Cerebellar nuclear complex (tissue), 1 donor: ENCODE data around the gene COL4A1.

Source experiments
- DNase-seq, 2 experiments: peaks; one replicate each; lab custom pipeline; 2025; lab: John Stamatoyannopoulos, UW

The COL4A1 gene

DNA sequence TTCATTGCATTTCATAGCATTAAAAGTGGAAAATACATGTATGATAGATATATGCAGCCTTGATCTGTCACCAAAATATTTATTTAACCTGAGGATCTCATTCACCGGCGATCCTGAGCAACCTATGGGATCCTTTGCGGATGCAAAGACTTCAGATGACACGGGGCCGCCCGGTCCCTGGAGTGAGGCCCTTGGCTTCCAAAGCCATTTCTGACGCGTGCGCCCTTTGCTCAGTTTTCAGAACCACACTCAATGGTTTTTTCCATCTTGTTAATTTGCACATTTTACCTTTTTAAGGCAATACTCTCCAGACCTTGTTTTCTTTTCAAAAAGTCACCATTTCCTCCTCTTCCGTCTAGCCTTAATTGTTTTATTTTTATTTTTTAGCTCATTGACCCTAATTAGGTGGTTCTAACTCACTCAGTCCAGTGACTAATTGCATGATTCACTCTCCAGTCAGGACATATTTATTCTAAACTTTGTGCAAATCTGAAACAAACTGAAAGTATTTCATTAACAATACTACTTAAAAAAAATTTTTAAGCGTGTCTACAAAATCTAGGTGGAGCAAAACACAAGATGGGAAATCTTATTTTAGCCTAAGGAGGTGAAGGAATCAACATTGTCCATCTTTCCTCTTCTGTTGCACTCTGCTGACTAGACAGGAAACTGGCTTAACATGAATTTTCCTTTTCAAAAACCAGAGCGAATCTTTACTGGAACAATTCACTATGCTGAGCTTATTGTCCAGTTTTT lies 47.9 kb downstream of the COL4A1 start:
- DNase-seq: no peak

GRCh38 chr13:110257408-110257807 lies 49.5 kb downstream of the COL4A1 start:
- DNase-seq: no peak

- DNase-seq: no peak
Observed at GRCh38 chr13:110256126-110256905, 50.6 kb downstream of the COL4A1 start.

DNA sequence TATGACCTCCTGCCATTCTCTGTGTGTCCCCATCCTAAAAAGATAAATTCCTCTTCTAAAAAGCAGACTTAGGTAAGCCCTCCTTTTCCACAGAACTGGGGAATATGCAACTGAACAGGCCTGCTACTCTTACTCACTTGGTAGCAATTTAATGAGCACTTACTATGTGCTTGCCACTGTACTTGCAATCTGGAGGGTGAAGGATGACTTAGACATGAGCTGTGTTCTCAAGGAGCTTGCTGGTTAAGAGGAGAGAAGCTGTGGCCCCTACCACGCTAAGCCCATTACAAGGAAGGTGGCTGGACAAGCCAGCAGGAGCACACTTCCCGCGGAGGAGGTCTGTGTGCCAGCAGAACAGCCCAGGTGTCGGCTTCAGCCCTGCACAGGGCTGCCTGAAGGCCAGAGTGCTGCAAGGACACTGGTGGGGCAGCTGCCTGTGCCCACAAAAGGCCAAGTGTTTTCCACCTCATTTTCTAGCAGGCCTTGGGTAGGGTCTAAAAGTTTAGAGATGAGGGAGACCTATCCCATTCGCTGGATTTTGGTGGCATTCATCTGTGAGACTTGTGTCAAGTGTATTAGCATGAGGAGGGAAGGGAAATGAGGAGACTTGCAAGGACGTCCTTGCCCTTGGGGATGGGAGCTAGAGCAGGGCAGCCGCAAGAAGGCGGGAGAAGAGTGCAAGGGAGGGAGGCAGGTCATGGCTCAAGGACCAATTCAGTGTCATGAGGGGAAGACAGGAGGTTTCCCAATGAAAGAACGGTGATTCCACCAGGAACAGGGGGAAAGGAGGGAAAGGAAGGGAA lies 52.0 kb downstream of the COL4A1 start:
- no peak for DNase-seq

DNA sequence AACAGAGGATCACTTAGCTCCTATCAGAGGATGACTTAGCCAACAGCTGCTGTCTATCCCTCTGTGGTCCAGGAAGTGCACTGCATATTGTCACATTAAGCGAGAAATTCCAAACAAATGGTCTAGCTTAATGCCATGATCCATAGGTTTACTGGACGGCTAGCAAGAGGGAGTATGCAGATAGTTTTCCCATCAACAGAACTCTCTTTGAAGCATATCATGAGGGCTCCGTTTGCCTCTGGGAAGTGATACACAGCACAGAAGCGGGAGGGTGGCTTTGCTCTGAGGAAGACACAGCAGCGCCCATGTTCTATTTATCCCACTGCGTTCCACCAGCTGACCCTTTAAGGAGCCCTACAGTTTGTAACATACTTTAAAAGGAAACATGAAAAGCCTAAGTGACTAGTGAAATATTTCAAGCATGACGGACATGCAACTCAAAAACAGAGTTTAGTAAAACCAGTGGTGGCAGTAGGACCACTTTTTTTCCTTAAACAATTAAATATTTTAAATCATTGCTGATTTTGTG lies 52.7 kb downstream of the COL4A1 start:
- no peak for DNase-seq

- no peak for DNase-seq
Observed at GRCh38 chr13:110251193-110251819, 55.7 kb downstream of the COL4A1 start.

GRCh38 chr13:110250258-110250891 lies 56.6 kb downstream of the COL4A1 start:
- DNase-seq: no peak

DNA sequence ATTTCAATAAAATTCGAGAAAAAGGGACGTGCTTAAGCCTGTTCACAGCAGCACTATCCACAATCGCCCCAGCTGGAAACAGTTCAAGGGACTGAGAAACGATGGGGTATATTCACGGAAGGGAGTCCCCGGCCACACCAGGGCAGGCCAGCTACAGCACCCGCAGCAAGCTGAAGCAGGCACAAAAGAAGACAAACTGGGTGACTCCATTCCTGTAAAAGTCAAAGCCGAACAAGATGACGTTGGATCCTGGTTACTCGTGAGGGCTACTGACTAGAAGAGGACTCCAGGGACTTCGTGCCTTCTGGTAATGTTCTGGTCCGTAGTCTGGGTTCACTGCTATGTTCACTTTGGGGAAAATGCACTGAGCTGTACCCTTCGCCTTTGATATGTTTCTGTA lies 57.6 kb downstream of the COL4A1 start:
- no peak for DNase-seq

GRCh38 chr13:110248449-110249143 lies 58.4 kb downstream of the COL4A1 start:
- no peak for DNase-seq

DNA sequence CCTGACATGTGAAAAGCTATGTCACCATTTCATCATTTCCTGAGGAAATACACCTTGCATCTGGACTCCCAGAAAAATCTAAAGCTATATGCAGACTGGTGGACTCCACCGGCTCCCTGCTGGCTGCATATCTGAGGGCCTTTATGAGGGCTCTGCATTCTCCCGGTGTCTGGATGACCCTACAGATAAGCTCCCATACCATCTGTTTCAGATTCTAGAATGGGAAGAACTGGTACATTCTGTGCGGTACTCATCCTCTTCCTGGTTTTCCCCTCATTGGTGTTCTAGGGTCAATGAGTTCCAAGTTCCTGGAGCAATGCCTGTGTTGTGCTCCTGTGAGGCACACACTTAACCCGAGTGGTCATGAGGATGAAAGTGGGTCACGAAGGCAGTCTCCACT lies 60.4 kb downstream of the COL4A1 start:
- DNase-seq: no peak

DNA sequence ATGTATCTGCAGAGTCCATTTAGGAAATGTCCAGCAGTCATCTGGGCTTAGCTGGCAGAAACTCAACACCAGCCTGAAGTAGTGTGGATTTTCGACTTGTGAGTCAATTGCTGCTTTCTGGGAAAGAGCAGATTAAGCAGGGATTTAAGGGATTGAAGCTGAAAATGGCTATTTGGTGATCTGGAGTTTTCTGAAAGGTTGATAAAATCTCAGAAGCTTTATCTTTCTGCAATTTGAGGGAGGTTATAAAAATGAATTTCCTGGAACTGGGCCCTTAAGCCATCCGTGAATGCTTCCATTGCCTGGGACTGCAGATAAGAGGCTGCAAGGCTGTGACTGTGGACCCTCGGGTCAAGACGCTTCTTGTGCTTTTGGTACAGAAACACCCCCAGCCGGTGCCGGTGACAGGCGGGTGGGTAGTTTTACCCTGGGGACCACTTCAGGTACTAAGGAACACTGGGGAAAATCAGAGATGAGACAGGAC lies 61.5 kb downstream of the COL4A1 start:
- DNase-seq: no peak

GRCh38 chr13:110244976-110245375 lies 62.0 kb downstream of the COL4A1 start:
- no peak for DNase-seq

DNA sequence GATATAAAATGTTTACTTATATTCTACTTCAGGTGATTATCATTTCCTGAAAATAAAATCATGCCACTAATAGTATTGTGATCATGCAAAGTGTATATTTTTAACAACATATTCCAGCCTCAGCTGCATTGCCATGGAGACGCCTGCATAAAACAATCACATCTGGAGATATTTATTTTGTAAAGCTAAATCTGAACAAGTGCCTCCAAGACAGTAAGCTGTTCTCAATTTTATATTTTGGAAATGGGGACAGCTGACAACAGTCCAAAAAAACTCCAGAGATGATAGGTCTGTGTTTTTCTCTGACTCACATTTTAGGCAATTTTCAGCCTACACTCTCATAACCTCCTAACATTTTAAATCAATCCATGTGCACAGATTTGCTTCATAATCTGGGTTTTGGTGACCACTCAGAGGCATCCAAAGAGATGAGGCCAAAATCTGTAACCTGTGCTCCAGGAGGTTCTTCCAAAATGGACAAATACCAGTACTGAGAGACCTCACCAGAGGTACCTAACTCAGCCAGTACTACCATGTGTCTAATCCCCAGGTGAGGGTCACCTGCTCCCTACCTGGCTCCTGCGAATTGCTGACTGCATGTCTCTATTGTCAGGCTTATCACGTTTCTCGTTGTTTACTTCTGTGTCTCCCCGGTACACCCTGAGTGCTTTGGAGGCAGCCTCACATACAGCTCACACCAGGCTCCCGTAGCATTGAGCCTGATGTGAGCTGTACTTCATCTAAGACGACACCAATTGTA lies 62.7 kb downstream of the COL4A1 start:
- DNase-seq: no peak

GRCh38 chr13:110242615-110243014 lies 64.3 kb downstream of the COL4A1 start:
- no peak for DNase-seq

DNA sequence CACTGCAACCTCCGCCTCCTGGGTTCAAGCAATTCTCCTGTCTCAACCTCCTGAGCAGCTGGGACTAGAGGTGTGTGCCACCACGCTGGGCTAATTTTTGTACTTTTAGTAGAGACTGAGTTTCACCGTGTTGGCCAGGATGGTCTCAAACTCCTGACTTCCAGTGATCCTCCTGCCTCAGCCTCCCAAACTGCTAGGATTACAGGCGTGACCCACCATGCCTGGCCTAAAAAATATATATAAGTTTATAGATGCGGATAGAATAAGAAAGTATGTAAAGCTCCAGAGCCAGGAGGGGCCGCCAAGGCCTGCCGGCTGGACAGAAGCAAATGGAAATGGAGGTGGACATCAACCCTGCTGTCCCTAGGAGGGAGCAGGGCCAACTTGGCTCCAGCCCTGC lies 66.0 kb downstream of the COL4A1 start:
- no peak for DNase-seq

DNA sequence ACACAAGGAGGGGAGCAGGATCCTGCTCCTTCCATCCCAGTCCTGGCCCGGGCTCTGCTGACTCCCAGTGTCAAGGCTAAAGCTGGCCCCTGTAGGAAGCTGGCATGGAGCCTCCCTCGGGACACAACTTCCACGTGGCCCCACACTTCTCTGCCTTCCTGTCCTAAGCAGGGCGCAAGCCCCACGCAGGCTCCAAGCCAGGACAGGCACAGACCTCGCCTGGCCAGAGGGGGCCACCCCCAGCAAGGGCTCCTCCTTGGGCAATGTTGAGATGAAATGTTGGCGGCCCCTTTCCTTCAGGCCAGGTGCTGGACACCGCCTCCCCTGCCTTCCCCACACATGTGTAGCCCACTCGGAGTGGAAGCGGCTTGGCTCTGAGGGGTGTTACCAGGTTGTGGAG lies 66.6 kb downstream of the COL4A1 start:
- DNase-seq: no peak

DNA sequence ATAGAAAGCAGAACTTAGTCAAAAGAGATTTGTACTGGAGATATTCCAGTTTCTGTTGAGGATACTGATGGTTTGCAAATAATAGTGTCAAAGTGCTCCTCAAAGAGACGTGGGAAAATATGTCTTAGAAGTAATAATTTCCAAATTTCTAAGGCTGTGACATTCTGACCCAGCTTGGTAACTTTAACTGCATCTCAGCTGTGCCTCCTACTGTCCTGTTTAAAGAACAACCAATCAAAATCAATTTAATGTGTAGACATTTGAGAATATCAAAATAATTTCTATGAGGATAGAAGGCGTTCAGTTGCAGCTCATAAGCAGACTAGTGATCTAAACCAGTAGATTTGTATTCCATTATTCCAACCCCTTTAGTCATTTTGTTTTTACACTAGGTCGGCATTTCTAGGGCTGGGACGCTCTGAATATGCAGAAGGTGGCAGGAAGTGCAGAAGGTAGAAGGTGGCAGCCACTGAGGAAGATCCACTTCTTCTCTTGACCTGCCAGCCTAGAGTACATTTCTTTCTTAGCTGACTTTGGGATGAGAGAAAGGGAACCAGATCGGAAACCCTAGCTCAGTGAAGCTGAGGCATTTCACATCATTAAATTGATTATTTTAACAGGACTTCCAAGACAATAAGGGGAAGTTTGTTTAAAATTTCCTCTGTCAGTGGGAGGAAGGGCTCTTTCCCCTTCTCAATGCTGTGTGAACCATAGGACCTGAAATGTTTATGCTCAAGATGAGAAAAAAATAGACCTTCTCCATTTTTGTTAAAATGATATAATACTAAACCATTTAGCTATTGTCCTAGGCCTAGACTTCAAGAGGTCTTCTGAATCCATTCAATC lies 67.5 kb downstream of the COL4A1 start:
- no peak for DNase-seq

DNA sequence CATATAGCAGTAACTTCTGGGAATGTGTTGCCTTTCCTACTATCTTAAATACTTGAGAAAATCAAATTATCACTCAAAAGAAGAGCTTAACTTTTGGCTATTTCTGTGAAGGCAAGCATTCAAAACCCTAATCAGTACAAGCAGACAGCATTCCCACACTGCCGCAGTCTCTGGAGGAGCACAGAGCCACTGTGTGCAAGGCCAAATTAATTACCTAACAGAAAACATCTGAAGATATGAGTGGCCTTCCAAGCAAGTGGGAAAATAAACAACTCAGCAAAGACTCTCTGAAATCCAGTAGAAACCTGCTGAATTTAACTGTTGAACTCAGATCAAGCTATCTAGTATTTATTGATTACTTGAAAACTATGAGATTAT lies 68.2 kb downstream of the COL4A1 start:
- no peak for DNase-seq
